A549 (cell line): ENCODE data around the gene NAA15. TPM values are rescaled to one million over a fixed set of nuclear protein-coding genes. Genes with fewer than 3 reads are reported as not detected.

ENCODE experiments used
- CBX2 ChIP-seq: fragments of 200-600 bp; sonication (generic); IDR thresholded peaks from 2 replicates; pipeline ENCODE4 v1.6.1; 2016; ENCODE audit warnings: low read depth, mild to moderate bottlenecking, borderline replicate concordance
- EHF ChIP-seq: fragments of 250-450 bp; sonication (Bioruptor Pico); IDR thresholded peaks from 2 replicates; pipeline ENCODE4 v1.5.0; 2020; ENCODE audit warnings: mild to moderate bottlenecking
- EHMT2 ChIP-seq: fragments of 200-600 bp; sonication (generic); IDR thresholded peaks from 2 replicates; pipeline ENCODE4 v1.6.1; 2016; ENCODE audit warnings: antibody characterized with exemption, low read depth, mild to moderate bottlenecking, moderate library complexity
- EP300 ChIP-seq, 2 experiments: fragments of >200 bp; sonication (Bioruptor Twin); formaldehyde crosslinking; IDR thresholded peaks; 2 replicates in 1 of 2; 3 replicates in 1 of 2; pipeline ENCODE4 v1.6.1; 2016 to 2017
- ESRRA ChIP-seq: fragments of 150-350 bp; IDR thresholded peaks from 2 replicates; pipeline ENCODE4 v1.6.1; 2014; ENCODE audit warnings: mild to moderate bottlenecking, low read length, borderline replicate concordance
- FOSB ChIP-seq: fragments of 250-450 bp; sonication (Bioruptor Pico); IDR thresholded peaks from 2 replicates; pipeline ENCODE4 v1.5.0; 2020; ENCODE audit warnings: mild to moderate bottlenecking, moderate library complexity
- FOXS1 ChIP-seq: fragments of 250-450 bp; sonication (Bioruptor Pico); IDR thresholded peaks from 2 replicates; pipeline ENCODE4 v1.5.0; 2020; ENCODE audit warnings: mild to moderate bottlenecking, moderate library complexity
- GATA3 ChIP-seq: IDR thresholded peaks from 2 replicates; pipeline ENCODE4 v1.6.1; 2012; ENCODE audit warnings: borderline replicate concordance
- HDAC2 ChIP-seq: fragments of 200-600 bp; sonication (generic); IDR thresholded peaks from 2 replicates; pipeline ENCODE4 v1.6.1; 2016
- HEYL ChIP-seq: fragments of 250-450 bp; sonication (Bioruptor Pico); IDR thresholded peaks from 2 replicates; pipeline ENCODE4 v1.8.0; 2021; ENCODE audit warnings: mild to moderate bottlenecking, moderate library complexity
- HOXB5 ChIP-seq: fragments of 250-450 bp; sonication (Bioruptor Pico); IDR thresholded peaks from 2 replicates; pipeline ENCODE4 v1.5.0; 2020; ENCODE audit warnings: mild to moderate bottlenecking, moderate library complexity
- KDM1A ChIP-seq: fragments of 200-600 bp; sonication (generic); IDR thresholded peaks from 2 replicates; pipeline ENCODE4 v1.6.1; 2016; ENCODE audit warnings: low read depth, mild to moderate bottlenecking
- NFE2L2 ChIP-seq: fragments of 150-350 bp; conservative IDR thresholded peaks from 2 replicates; pipeline ENCODE4 v1.6.1; 2014; ENCODE audit warnings: low read length
- NPAS2 ChIP-seq: fragments of 250-450 bp; sonication (Bioruptor Pico); IDR thresholded peaks from 2 replicates; pipeline ENCODE4 v1.8.0; 2022; ENCODE audit warnings: mild to moderate bottlenecking, moderate library complexity, borderline replicate concordance
- NR3C1 ChIP-seq: fragments of >200 bp; sonication (Bioruptor Twin); formaldehyde crosslinking; IDR thresholded peaks from 3 replicates; pipeline ENCODE4 v1.6.1; 2017
- PHF8 ChIP-seq: fragments of 200-600 bp; sonication (generic); IDR thresholded peaks from 2 replicates; pipeline ENCODE4 v1.6.1; 2016; ENCODE audit warnings: low read depth, mild to moderate bottlenecking, antibody characterized with exemption, moderate library complexity, borderline replicate concordance
- POLR2A ChIP-seq: IDR thresholded peaks from 2 replicates; pipeline ENCODE4 v1.6.1; 2012; ENCODE audit warnings: mild to moderate bottlenecking, low read length
- RAD21 ChIP-seq, 2 experiments: fragments of >200 bp in 1 of 2; sonication (Bioruptor Twin) in 1 of 2; formaldehyde crosslinking in 1 of 2; IDR thresholded peaks in 1 of 2; conservative IDR thresholded peaks in 1 of 2; 2 replicates in 1 of 2; 3 replicates in 1 of 2; pipeline ENCODE4 v1.6.1; 2012 to 2018; ENCODE audit warnings: inconsistent platforms in 1 of 2
- RARB ChIP-seq: fragments of 250-450 bp; sonication (Bioruptor Pico); IDR thresholded peaks from 2 replicates; pipeline ENCODE4 v1.8.0; 2021; ENCODE audit warnings: mild to moderate bottlenecking, moderate library complexity
- SMC3 ChIP-seq: fragments of >200 bp; sonication (Bioruptor Twin); formaldehyde crosslinking; IDR thresholded peaks from 3 replicates; pipeline ENCODE4 v1.6.1; 2018; ENCODE audit warnings: inconsistent platforms
- SREBF2 ChIP-seq: fragments of 450-650 bp; IDR thresholded peaks from 2 replicates; pipeline ENCODE4 v1.6.1; 2014; ENCODE audit warnings: mild to moderate bottlenecking, moderate library complexity
- TP53 ChIP-seq: fragments of 250-450 bp; sonication (Bioruptor Pico); IDR thresholded peaks from 2 replicates; pipeline ENCODE4 v1.5.0; 2021; ENCODE audit warnings: mild to moderate bottlenecking, moderate library complexity
- ZC3H11A ChIP-seq: fragments of 450-650 bp; IDR thresholded peaks from 2 replicates; pipeline ENCODE4 v1.6.1; 2014; ENCODE audit warnings: antibody characterized with exemption, mild to moderate bottlenecking
- ZFP36 ChIP-seq: fragments of 450-650 bp; IDR thresholded peaks from 2 replicates; pipeline ENCODE4 v1.6.1; 2014; ENCODE audit warnings: borderline replicate concordance; ENCODE audit not compliant: partially characterized antibody
- ZNF302 ChIP-seq: fragments of 250-450 bp; sonication (Bioruptor Pico); IDR thresholded peaks from 2 replicates; pipeline ENCODE4 v1.9.0; 2021; ENCODE audit warnings: inconsistent platforms, mild to moderate bottlenecking, moderate library complexity
- ZSCAN20 ChIP-seq: fragments of 250-450 bp; sonication (Bioruptor Pico); IDR thresholded peaks from 2 replicates; pipeline ENCODE4 v1.8.0; 2022; ENCODE audit warnings: mild to moderate bottlenecking, moderate library complexity
- polyA plus RNA-seq, 4 experiments: library from polyadenylated mRNA; depleted of rRNA in 3 of 4; stranded (reverse); fragments of >200 nt; fragmentation: RNase III in 1 of 4; extraction: RNeasy Plus Mini Kit Qiagen cat#74134 plus additional on column Dnase treatment in 1 of 4; gene quantifications; 2 replicates in 3 of 4; 3 replicates in 1 of 4; pipeline ENCODE4 v1.2.3, GENCODE V29; 2011 to 2017
- TF ChIP-seq, protein P1 (sequence below): fragments of 150-350 bp; IDR thresholded peaks from 2 replicates; pipeline ENCODE4 v1.6.1; 2014; ENCODE audit warnings: low read depth, mild to moderate bottlenecking, low read length
- TF ChIP-seq, protein P2 (sequence below): fragments of 250-450 bp; sonication (Bioruptor Pico); IDR thresholded peaks from 2 replicates; pipeline ENCODE4 v1.5.0; 2020; ENCODE audit warnings: low read depth, mild to moderate bottlenecking, moderate library complexity
- TF ChIP-seq, protein P3 (sequence below): IDR thresholded peaks from 2 replicates; pipeline ENCODE4 v1.6.1; 2012; ENCODE audit warnings: low read depth, borderline replicate concordance
- TF ChIP-seq, protein P4 (sequence below): fragments of >200 bp; sonication (Bioruptor Twin); formaldehyde crosslinking; IDR thresholded peaks from 3 replicates; pipeline ENCODE4 v1.5.1; 2016
- TF ChIP-seq, protein P5 (sequence below): IDR thresholded peaks from 2 replicates; pipeline ENCODE4 v1.6.1; 2012
- TF ChIP-seq, protein P6 (sequence below): fragments of 250-450 bp; sonication (Bioruptor Pico); IDR thresholded peaks from 2 replicates; pipeline ENCODE4 v1.5.0; 2021; ENCODE audit warnings: mild to moderate bottlenecking, moderate library complexity, borderline replicate concordance
- TF ChIP-seq, protein P7 (sequence below): fragments of >200 bp; sonication (Bioruptor Twin); formaldehyde crosslinking; IDR thresholded peaks from 2 replicates; pipeline ENCODE4 v1.6.1; 2016
- TF ChIP-seq, protein P8 (sequence below): fragments of >200 bp; sonication (Bioruptor Twin); formaldehyde crosslinking; IDR thresholded peaks from 3 replicates; pipeline ENCODE4 v1.6.1; 2016
- TF ChIP-seq, protein P9 (sequence below): fragments of 450-650 bp; IDR thresholded peaks from 2 replicates; pipeline ENCODE4 v1.6.1; 2014; ENCODE audit warnings: antibody characterized with exemption

NAA15 gene
- polyA plus RNA-seq, 2 of the 4 experiments (the other 2 are of a cell fraction): 29.2 to 45.2 TPM

DNA sequence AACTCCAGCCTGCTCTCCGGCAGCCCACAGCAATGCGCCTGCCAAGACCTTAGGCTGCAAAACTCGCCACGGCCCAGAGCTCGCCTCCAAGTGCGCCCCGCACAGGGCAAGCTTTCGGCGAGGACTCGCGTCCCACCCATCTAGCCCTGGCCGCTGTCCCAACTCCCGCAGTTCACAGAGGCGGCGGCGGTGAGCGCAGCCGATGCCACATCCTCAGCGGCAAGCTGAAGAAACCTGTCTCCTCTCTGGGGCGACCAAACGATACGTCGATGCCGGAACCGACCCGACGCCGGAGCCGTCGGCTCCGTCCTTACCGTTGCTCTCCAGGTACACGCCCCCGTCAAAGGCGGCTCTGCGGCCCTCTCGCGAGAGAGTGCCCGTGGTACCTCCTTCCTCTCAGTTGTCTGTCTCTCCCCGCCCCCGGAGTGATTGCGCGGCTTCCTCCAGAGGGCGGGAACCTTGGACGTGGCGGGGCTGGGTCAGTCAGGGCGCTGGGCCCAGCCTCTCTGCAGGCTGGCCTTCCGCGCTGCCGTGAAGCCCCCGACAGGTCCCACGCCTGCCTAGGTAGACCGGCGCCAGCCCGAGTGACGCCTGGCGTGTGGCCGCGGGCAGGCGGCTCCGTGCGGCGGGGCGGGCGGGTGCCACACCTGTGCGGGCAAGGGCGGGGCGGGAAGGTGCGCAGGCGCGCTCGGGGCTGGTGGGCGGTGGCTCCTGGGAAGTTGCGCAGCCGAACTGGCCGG is 152.2 kb downstream of the NAA15 start (continued):
- TF ChIP-seq, protein P1, sequence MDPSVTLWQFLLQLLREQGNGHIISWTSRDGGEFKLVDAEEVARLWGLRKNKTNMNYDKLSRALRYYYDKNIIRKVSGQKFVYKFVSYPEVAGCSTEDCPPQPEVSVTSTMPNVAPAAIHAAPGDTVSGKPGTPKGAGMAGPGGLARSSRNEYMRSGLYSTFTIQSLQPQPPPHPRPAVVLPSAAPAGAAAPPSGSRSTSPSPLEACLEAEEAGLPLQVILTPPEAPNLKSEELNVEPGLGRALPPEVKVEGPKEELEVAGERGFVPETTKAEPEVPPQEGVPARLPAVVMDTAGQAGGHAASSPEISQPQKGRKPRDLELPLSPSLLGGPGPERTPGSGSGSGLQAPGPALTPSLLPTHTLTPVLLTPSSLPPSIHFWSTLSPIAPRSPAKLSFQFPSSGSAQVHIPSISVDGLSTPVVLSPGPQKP: no peak
- TF ChIP-seq EP300 (IDR thresholded peaks at IDR 0.05): no peak
- peak; percentile 13; the same call in 1 of the 2 replicates for TF ChIP-seq GATA3
- TF ChIP-seq, protein P2, sequence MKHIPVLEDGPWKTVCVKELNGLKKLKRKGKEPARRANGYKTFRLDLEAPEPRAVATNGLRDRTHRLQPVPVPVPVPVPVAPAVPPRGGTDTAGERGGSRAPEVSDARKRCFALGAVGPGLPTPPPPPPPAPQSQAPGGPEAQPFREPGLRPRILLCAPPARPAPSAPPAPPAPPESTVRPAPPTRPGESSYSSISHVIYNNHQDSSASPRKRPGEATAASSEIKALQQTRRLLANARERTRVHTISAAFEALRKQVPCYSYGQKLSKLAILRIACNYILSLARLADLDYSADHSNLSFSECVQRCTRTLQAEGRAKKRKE (CRISPR knock-in tag): no peak
- TF ChIP-seq, protein P3, sequence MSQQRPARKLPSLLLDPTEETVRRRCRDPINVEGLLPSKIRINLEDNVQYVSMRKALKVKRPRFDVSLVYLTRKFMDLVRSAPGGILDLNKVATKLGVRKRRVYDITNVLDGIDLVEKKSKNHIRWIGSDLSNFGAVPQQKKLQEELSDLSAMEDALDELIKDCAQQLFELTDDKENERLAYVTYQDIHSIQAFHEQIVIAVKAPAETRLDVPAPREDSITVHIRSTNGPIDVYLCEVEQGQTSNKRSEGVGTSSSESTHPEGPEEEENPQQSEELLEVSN: peak; percentile 29; the same call in 1 of the 2 replicates
- TF ChIP-seq, protein P4, sequence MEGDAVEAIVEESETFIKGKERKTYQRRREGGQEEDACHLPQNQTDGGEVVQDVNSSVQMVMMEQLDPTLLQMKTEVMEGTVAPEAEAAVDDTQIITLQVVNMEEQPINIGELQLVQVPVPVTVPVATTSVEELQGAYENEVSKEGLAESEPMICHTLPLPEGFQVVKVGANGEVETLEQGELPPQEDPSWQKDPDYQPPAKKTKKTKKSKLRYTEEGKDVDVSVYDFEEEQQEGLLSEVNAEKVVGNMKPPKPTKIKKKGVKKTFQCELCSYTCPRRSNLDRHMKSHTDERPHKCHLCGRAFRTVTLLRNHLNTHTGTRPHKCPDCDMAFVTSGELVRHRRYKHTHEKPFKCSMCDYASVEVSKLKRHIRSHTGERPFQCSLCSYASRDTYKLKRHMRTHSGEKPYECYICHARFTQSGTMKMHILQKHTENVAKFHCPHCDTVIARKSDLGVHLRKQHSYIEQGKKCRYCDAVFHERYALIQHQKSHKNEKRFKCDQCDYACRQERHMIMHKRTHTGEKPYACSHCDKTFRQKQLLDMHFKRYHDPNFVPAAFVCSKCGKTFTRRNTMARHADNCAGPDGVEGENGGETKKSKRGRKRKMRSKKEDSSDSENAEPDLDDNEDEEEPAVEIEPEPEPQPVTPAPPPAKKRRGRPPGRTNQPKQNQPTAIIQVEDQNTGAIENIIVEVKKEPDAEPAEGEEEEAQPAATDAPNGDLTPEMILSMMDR: no peak; the same call in none of the 3 replicates
- TF ChIP-seq EHMT2: no peak
- no peak for TF ChIP-seq TP53 (CRISPR knock-in tag)
- peak; percentile 34; the same call in 1 of the 2 replicates for TF ChIP-seq KDM1A
- no peak for TF ChIP-seq SREBF2
- no peak for TF ChIP-seq EHF (CRISPR knock-in tag)
- no peak for TF ChIP-seq NFE2L2
- TF ChIP-seq SMC3: 0 out of 3 replicates have a peak, but pooled peaks have one; percentile 9
- no peak for TF ChIP-seq ZC3H11A
- TF ChIP-seq ZSCAN20 (CRISPR knock-in tag): no peak
- TF ChIP-seq HDAC2: no peak
- no peak for TF ChIP-seq ZNF302 (CRISPR knock-in tag)
- TF ChIP-seq RARB (CRISPR knock-in tag): no peak
- TF ChIP-seq FOXS1 (CRISPR knock-in tag): no peak
- TF ChIP-seq ESRRA: no peak
- TF ChIP-seq, protein P5, sequence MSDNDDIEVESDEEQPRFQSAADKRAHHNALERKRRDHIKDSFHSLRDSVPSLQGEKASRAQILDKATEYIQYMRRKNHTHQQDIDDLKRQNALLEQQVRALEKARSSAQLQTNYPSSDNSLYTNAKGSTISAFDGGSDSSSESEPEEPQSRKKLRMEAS: peak; percentile 73
- TF ChIP-seq, protein P6, sequence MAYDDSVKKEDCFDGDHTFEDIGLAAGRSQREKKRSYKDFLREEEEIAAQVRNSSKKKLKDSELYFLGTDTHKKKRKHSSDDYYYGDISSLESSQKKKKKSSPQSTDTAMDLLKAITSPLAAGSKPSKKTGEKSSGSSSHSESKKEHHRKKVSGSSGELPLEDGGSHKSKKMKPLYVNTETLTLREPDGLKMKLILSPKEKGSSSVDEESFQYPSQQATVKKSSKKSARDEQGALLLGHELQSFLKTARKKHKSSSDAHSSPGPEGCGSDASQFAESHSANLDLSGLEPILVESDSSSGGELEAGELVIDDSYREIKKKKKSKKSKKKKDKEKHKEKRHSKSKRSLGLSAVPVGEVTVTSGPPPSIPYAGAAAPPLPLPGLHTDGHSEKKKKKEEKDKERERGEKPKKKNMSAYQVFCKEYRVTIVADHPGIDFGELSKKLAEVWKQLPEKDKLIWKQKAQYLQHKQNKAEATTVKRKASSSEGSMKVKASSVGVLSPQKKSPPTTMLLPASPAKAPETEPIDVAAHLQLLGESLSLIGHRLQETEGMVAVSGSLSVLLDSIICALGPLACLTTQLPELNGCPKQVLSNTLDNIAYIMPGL (CRISPR knock-in tag): no peak
- TF ChIP-seq PHF8: peak; percentile 82
- TF ChIP-seq ZFP36: no peak
- TF ChIP-seq NR3C1: no peak
- TF ChIP-seq HEYL: no peak
- no peak for TF ChIP-seq HOXB5 (CRISPR knock-in tag)
- TF ChIP-seq CBX2: no peak
- TF ChIP-seq, protein P7, sequence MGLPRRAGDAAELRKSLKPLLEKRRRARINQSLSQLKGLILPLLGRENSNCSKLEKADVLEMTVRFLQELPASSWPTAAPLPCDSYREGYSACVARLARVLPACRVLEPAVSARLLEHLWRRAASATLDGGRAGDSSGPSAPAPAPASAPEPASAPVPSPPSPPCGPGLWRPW: no peak
- peak; percentile 58; the same call in 1 of the 2 replicates for TF ChIP-seq POLR2A
- no peak for TF ChIP-seq NPAS2 (CRISPR knock-in tag)
- TF ChIP-seq, protein P8, sequence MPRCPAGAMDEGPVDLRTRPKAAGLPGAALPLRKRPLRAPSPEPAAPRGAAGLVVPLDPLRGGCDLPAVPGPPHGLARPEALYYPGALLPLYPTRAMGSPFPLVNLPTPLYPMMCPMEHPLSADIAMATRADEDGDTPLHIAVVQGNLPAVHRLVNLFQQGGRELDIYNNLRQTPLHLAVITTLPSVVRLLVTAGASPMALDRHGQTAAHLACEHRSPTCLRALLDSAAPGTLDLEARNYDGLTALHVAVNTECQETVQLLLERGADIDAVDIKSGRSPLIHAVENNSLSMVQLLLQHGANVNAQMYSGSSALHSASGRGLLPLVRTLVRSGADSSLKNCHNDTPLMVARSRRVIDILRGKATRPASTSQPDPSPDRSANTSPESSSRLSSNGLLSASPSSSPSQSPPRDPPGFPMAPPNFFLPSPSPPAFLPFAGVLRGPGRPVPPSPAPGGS: peak; percentile 81
- no peak for TF ChIP-seq RAD21 (conservative IDR thresholded peaks at IDR 0.05 in 1 of 2, IDR thresholded peaks at IDR 0.05 in 1 of 2)
- no peak for TF ChIP-seq FOSB
- TF ChIP-seq, protein P9, sequence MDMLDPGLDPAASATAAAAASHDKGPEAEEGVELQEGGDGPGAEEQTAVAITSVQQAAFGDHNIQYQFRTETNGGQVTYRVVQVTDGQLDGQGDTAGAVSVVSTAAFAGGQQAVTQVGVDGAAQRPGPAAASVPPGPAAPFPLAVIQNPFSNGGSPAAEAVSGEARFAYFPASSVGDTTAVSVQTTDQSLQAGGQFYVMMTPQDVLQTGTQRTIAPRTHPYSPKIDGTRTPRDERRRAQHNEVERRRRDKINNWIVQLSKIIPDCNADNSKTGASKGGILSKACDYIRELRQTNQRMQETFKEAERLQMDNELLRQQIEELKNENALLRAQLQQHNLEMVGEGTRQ: no peak
